Activated effector memory CD4-positive, alpha-beta T cell treated with Interleukin-2 at 50 U/mL for 16 hours (primary cell): Measurements from ENCODE around the gene DTX2.
"Not testable (repeated sequence)": the region's sequence is repeated elsewhere in the genome, so short reads cannot be mapped to it uniquely, and the experiment has no call there.

Experiments
- DNase-seq: peaks from one replicate; pipeline ENCODE4 v3.0.0-alpha.2; 2020

Gene DTX2

DNA sequence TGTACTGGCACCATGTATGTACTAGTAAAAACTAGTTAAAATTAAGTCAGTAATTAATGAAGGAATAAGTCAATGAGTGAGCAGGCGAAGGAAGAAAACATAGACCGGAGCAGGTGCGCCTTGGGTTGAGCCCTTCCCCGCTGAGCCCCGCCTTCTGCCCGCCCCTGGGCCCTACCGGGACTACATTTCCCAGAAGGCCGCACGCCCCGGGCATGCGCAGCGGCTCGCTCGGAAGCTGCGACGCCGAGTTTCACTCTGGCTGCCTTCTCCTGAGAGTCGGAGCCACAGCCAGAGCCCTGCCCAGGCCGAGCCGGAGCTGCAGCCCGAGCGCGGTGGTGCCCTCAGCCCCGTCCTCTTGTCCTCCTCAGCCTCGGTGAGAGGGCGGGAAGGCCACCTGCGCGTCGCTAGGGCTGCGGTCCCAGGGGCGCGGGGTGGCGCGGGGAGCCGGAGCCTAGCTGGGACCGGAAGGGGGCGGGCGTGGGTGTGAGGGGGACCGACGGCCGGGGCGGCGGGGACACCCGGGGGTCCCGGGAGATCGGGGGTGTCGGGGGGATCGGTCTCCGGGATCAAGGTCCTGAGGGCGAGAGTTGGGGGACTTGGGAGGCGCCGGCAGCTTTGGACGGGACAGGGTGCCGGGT, at the start of gene DTX2:
TSS of gene DTX2 (plus strand) at position 246 of the 638 bp plus-strand sequence. CDS start 18,801 bp downstream, outside the sequence.
- DNase-seq: peak; percentile 67

DNA sequence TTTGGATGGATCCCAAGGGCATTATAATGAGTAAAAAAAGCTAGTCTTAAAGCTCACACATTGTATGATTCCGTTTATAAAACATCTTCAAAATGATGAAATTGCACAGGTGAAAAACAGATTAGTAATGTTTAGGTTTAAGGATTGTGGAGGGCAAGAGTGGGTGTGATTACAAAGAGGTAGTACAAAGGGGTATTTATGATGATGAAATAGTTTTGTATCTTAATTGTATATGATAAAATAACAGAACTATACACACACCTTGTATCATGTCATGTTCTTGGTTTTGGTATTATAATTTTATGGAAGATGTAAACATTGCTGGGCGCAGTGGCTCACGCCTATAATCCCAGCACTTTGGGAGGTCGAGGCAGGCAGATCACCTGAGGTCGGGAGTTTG, 49.3 kb upstream of the DTX2 start:
- no peak for DNase-seq

- not testable (repeated sequence) for DNase-seq
These were observed 43.7 kb upstream of the DTX2 start for GRCh38 chr7:76417654-76418310.

- not testable (repeated sequence) for DNase-seq
These were observed 40.4 kb upstream of the DTX2 start for GRCh38 chr7:76421097-76421496.

DNA sequence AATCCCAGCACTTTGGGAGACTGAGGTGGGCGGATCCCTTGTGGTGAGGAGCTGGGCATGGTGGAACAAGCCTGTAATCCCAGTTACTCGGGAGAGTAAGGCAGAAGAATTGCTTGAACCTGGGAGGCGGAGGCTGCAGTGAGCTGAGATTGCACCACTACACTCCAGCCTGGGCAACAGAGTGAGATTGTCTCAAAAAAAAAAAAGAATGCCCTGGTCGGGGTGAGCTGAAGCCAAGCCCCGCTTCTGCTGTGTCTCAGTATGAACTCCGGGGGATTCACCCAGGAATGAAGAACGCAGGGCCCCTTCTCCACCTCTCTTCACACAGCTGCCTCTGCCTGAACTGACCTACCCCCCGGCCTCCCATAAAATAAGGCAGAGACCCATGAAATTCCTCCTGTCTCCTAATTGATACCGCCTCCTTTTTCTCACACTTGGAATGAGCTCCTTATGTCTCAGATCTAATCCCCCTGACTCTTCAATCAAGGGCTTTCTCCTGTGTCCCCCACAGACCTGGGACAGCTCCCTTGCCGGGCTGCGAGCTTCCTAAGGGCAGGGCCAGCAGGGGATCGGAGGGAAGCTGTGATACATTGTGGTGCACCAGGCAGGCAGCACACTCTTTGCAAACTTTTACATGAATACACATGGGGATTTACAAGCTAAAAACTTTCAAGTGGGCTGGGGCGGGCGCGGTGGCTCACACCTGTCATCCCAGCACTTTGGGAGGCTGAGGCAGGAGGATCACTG, 37.7 kb upstream of the DTX2 start:
- DNase-seq: no peak

DNA sequence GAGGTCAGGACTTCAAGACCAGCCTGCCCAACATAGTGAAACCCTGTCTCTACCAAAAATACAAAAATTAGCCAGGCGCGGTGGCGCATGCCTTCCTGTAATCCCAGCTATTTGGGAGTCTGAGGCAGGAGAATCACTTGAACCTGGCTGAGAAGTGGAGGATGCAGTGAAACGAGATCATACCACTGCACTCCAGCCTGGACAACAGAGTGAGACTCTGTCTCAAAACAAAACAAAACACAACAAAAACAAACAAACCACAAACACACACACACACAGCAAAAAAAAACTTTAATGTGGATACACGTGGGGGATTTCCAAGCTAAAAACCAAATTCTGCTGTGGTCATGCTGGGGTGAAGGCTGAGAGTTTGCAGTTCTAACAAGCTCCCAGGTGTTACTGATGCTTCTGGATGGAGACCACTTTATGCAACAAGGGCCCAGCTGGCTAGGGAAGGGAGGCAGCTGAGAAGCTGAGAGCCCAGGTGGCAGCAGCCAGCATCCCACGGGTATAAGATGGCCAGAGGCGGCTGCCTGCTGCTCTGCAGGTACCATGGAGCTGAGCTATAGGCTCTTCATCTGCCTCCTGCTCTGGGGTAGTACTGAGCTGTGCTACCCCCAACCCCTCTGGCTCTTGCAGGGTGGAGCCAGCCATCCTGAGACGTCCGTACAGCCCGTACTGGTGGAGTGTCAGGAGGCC, 36.9 kb upstream of the DTX2 start, which contains the start of gene ZP3:
TSS of gene ZP3 (plus strand) at position 538 of the 699 bp plus-strand sequence. CDS start at position 553, 15 bp downstream.
- DNase-seq: no peak

DNA sequence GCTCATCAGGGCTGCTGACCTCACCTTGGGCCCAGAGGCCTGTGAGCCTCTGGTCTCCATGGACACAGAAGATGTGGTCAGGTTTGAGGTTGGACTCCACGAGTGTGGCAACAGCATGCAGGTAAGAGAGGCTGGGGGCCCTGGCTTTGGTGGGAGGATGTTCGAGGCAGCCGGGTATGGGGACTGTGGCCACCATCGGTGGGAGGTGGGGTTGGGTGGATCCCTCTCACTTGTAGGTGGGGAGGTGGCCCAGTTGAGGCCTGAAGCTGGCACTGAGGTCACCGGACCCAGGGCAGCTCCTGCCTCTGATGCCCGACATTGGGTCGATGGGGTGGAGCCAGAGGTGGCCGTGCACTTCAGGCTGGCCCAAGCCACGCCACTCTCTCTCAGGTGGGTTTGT, 36.4 kb upstream of the DTX2 start:
- no peak for DNase-seq

DNA sequence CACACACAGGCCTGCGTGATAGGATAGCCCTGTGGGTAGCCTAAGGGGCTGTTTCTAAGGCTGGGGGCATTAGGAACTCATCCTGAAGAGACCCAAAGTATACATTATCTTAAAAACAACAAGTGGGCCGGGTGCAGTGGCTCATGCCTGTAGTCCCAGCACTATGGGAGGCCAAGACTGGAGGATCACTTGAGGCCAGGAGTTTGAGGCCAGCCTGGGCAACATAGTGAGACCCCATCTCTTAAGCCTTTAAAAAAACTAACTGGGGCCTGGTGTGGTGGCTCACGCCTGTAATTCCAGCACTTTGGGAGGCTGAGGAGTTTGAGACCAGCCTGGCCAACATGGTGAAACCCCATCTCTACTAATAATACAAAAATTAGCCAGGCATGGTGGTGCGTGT, 36.0 kb upstream of the DTX2 start:
- DNase-seq: not testable (repeated sequence)

- DNase-seq: no peak
These were observed 35.3 kb upstream of the DTX2 start for GRCh38 chr7:76426246-76426645.

DNA sequence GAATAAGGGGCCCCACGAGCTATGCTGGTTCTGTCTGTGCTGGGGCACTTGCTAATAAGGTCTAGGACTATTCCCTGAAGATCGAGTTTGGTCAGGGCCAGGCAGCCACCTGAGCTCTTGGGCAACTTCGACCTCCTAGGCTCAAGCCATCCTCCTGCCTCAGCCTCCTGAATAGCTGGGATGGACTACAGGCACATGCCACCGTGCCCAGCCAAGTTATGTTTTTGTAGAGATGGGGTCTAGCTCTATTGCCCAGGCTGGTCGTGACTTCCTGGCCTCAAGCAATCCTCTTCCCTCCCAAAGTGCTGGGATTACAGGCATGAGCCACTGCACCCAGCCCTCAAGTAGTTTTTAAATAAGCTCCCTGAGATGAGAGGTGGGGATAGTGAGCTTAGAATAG, 33.9 kb upstream of the DTX2 start:
- no peak for DNase-seq

- DNase-seq: no peak
These were observed 33.2 kb upstream of the DTX2 start for GRCh38 chr7:76428149-76428823.

DNA sequence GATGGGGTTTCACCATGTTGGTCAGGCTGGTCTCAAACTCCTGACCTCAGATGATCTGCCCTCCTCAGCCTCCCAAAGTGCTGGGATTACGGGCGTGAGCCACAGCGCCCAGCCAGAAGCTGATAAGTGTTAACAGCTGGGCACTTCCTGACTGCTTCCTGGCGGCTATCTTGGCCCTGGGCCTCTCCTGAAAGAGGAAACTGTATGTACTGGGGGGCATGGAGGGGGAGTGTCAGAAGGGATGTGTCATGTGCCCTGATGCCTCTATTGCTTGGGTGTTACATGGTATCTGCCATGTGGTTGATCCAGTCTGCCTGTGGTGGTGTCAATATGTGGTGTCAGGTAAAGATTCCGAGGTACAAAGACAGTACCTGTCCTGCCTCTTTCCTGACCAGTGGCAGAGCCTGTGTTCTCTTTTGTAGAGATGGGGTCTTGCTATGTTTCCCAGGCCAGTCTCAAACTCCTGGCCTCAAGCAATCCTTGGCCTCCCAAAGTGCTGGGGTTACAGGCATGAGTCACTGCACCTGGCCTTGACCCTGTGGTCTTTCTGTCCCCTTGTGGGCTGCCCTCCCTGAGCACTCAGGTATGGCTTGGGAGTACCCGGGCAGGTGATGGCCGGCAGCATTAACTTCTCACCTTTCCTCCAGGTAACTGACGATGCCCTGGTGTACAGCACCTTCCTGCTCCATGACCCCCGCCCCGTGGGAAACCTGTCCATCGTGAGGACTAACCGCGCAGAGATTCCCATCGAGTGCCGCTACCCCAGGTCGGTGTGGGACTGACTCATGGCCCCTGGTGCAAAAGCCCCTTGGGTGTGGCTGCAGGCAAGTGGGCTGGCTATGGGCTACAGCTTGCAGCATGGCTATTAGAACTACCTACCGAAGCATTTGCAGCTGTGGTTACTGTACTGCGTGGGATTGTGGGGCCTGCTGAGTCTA, 32.4 kb upstream of the DTX2 start:
- no peak for DNase-seq

DNA sequence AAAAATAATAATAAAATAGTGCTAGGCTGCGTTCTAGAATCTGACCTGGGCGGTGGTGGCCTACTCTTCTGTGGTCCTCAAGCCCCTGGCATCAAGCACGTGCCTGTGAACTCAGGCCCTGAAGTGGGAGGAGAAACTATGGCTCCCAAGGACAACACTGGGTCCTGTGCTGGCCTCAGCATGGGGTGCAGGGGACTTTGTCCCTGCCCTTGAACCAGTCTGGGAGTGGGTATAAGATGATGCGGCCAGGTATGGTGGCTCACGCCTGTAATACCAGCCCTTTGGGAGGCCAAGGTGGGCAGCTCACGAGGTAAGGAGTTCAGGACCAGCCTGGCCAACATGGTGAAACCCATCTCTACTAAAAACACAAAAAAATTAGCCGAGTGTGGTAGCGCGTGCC, 31.3 kb upstream of the DTX2 start:
- DNase-seq: no peak

DNA sequence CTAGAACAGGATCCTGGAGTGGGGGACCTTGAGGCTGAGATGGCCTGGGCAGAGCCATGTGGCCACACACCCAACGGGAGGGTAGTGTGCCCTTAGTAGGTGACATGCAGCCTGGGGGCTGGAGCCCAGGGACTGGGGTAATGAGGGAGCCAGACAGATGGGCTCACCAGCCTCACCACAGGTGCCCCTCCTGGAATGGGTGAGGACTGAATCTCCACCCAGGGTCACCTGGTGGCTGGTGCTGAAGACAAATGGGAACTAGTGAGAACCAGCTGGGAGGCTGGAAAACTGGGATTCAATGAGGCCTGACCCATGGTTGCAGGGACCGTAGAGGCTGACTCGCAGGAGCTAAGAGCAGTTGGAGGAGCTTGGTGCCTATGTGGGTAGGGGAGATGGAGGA, 30.7 kb upstream of the DTX2 start:
- DNase-seq: no peak

DNA sequence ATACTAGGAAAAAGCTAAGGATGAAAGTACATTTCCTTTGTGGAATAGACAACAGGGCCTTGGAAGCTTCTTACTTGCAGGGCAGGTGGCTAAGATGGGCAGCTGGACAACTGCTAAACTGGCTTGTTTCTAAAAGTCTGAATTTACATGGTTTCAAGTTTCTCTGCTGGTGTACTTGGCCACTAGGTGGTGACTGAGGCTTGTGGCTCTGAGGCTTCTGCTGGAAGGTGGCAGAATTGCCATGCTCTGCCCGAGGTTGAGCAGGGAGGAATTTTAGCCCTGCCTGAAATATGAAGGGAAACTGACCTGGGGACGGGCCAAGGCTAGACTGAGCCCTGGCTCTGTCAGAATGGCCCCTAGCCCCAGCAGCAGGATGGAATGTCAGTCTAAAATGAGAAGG, 23.6 kb upstream of the DTX2 start:
- DNase-seq: peak; percentile 33

DNA sequence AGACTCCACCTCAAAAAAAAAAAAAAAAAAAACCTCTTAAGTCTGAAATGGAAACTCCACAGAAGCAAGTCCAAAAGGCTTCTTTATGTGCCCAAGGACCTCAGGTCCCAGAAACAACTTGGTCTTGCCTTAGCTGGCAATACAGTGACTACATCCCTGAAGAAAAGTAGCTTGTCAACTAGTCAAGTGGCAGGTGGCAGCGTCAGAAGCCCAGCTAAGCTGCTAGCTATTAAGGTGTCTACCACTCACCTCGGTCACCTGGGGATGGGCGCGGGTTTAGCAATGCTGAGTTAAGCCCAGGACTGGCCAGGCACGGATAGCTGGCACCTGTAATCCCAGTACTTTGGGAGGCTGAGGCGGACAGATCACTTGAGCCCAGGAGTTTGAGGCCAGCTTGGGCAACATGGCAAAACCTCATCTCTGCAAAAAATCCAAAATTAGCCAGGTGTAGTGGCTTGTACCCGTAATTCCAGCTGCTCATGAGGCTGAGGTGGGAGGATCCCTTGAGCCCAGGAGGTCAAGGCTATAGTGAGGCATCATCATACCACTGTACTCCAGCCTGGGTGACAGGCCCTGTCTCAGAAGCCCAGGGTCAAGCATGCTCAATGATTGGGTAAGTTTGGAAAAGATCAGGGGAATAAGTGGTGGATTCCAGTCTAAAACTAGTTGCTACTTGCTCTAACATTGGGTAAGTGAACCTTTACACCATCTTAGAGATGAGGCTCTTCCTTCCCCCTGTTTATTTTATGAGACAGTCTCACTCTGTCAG, 22.2 kb upstream of the DTX2 start:
- DNase-seq: not testable (repeated sequence)

DNA sequence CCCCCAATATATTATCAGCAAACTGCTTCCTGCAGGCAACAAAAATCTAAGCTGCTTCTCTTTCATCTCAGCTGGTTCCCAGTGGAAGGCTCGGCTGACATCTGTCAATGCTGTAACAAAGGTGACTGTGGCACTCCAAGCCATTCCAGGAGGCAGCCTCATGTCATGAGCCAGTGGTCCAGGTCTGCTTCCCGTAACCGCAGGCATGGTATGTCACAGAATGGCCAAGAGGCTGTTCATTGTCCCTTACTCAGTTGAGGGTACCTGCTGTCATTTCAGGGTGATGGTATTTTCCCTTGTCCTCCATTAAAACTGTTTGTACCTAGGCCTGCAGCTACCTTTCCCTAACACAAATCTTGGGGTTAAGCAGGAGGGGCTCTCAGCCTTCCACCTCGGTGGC, 21.1 kb upstream of the DTX2 start:
- DNase-seq: not testable (repeated sequence)

DNA sequence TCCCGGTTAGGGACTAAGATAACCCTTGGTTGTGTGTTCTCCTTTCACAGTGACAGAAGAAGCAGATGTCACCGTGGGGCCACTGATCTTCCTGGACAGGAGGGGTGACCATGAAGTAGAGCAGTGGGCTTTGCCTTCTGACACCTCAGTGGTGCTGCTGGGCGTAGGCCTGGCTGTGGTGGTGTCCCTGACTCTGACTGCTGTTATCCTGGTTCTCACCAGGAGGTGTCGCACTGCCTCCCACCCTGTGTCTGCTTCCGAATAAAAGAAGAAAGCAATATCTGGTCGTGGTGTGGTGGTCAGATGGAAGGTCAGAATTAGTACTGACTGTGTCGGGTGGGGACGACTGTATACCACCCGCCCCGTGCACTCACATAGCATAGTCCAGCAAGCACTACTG, 19.7 kb upstream of the DTX2 start:
- DNase-seq: not testable (repeated sequence)

DNA sequence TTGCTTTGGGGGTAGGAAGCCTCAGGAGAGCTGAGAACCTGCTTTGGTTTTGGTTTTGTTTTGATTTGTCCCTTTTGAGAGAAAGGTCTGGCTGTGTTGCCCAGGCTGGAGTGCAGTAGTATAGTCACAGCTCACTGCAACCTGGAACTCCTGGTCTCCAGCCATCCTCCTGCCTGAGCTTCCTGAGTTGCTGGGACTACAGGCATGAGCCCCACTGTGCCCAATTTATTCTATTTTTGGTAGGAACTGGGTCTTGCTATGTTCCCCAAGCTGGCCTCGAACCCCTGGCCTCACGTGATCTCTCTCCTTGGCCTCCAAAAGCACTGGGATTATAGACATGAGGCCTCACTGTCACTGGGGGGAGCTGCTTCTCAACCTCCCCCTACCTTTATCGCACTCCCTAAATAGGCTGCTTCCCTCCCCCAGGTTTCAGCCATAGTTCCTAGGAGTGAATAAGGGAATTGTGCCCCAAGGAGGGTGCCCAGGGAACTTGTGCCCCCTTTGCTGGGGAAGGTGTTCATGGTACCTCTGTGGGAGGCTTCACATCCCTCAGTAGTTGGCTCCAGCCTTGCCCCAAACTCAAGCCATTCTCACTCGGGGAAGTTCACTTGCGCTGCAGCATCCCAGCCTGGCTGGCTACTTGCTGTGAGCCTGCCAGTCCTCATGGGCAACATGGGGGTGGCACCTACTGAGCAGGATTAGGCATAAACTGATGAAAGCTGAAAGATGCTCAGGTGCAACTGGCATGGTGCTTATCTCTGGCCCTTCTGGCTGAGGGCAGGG, 18.7 kb upstream of the DTX2 start:
- not testable (repeated sequence) for DNase-seq

GRCh38 chr7:76443846-76444245, 17.7 kb upstream of the DTX2 start:
- peak; percentile 12 for DNase-seq
